ENCODE results near the gene PID1. TPM values are rescaled to one million over a fixed set of nuclear protein-coding genes. Genes with fewer than 3 reads are reported as not detected.
A peak's percentile ranks its signal among the peaks of the same experiment; 100 is the strongest.

Gene PID1
- total RNA-seq, 4 donors from 2014 or later = 33.1 to 48.6 (median 39.7) TPM

- WGBS, 2 donors = 49 to 53% methylated on average over 5 of the region's 5 CpGs
- no peak overlapping the region for H3K4me3 ChIP-seq
- TF ChIP-seq CTCF (IDR thresholded peaks at IDR 0.05) (peak in 4 of 5 experiments; percentile 8 to 50 (median 20)), POLR2A (IDR thresholded peaks at IDR 0.05) (no peak), EP300 (IDR thresholded peaks at IDR 0.05) (no peak)
- peak in 1 of 2 donors; percentile 23 for DNase-seq (ENCODE audit: low spot score in 2 of 2)
- no peaks in the 10 kb centered on the region for H3K9me3 ChIP-seq
- no peaks in the 10 kb centered on the region for H3K4me1 ChIP-seq
- no peak overlapping the region for H3K27ac ChIP-seq
- H3K36me3 ChIP-seq = no peaks in the 10 kb centered on the region
- no peaks in the 10 kb centered on the region for H3K27me3 ChIP-seq
Observed at GRCh38 chr2:229133155-229133772, 137.8 kb downstream of the PID1 start.

GRCh38 chr2:229132236-229132635, 138.9 kb downstream of the PID1 start:
- no peak overlapping the region for H3K27ac ChIP-seq
- H3K4me3 ChIP-seq = no peak overlapping the region
- H3K9me3 ChIP-seq = no peaks in the 10 kb centered on the region
- no peaks in the 10 kb centered on the region for H3K4me1 ChIP-seq
- H3K36me3 ChIP-seq = no peaks in the 10 kb centered on the region
- H3K27me3 ChIP-seq = no peaks in the 10 kb centered on the region
- DNase-seq (ENCODE audit: low spot score in 2 of 2) = no peak
- no peak for TF ChIP-seq EP300 (IDR thresholded peaks at IDR 0.05)
- TF ChIP-seq POLR2A (IDR thresholded peaks at IDR 0.05) = no peak
- no peak for TF ChIP-seq CTCF (IDR thresholded peaks at IDR 0.05)
- 59 to 68% methylated on average over 6 of the region's 6 CpGs for WGBS, 2 donors

GRCh38 chr2:229130522-229130921, 140.6 kb downstream of the PID1 start:
- no peak for TF ChIP-seq POLR2A (IDR thresholded peaks at IDR 0.05)
- no peak for TF ChIP-seq EP300 (IDR thresholded peaks at IDR 0.05)
- TF ChIP-seq CTCF (IDR thresholded peaks at IDR 0.05) = no peak
- H3K27ac ChIP-seq = no peak overlapping the region

GRCh38 chr2:229129738-229130371, 141.2 kb downstream of the PID1 start:
- no peak overlapping the region for H3K27ac ChIP-seq
- H3K9me3 ChIP-seq = no peaks in the 10 kb centered on the region
- H3K4me3 ChIP-seq = no peak overlapping the region
- TF ChIP-seq EP300 (IDR thresholded peaks at IDR 0.05) (no peak), CTCF (IDR thresholded peaks at IDR 0.05) (no peak), POLR2A (IDR thresholded peaks at IDR 0.05) (no peak)
- WGBS, 2 donors = 58 to 64% methylated on average over 12 of the region's 12 CpGs
- no peaks in the 10 kb centered on the region for H3K27me3 ChIP-seq
- no peaks in the 10 kb centered on the region for H3K4me1 ChIP-seq
- no peaks in the 10 kb centered on the region for H3K36me3 ChIP-seq
- DNase-seq (ENCODE audit: low spot score in 2 of 2) = no peak

More at GRCh38 chr2:229130522-229130921, 140.6 kb downstream of the PID1 start:
- WGBS, 2 donors = 43 to 46% methylated on average over 6 of the region's 6 CpGs
- Histone ChIP-seq H3K4me1 (no peaks in the 10 kb centered on the region), H3K36me3 (no peaks in the 10 kb centered on the region), H3K27me3 (no peaks in the 10 kb centered on the region), H3K9me3 (no peaks in the 10 kb centered on the region), H3K4me3 (no peak overlapping the region)
- DNase-seq (ENCODE audit: low spot score in 2 of 2) = no peak

GRCh38 chr2:229127471-229127870, 143.6 kb downstream of the PID1 start:
- Histone ChIP-seq H3K27ac (no peak overlapping the region), H3K27me3 (no peaks in the 10 kb centered on the region), H3K36me3 (no peaks in the 10 kb centered on the region), H3K4me1 (no peaks in the 10 kb centered on the region), H3K4me3 (no peak overlapping the region), H3K9me3 (peaks cover 0 to 5% (median 0%) of the 10 kb centered on the region in 4 donors)
- WGBS, 2 donors = 80 to 92% methylated on average over 4 of the region's 4 CpGs
- TF ChIP-seq CTCF (IDR thresholded peaks at IDR 0.05) = no peak
- no peak for DNase-seq (ENCODE audit: low spot score in 2 of 2)
